Duodenal mucosa (tissue), 2 donors: ENCODE results near the gene MAGEA2.
"Not testable (repeated sequence)": the region's sequence is repeated elsewhere in the genome, so short reads cannot be mapped to it uniquely, and the experiment has no call there.

ENCODE experiments used
- H3K27ac ChIP-seq: one replicate; pipeline ENCODE4 v1.7.0; 2013; ENCODE audit warnings: low read depth, low read length
- H3K27me3 ChIP-seq, 2 donors: one replicate each; pipeline ENCODE4 v1.7.0; 2013; ENCODE audit warnings: low read length in 2 of 2, control low read depth in 1 of 2; ENCODE audit not compliant: insufficient read depth in 2 of 2, control insufficient read depth in 1 of 2
- H3K36me3 ChIP-seq, 2 donors: one replicate each; pipeline ENCODE4 v1.7.0; 2013; ENCODE audit warnings: low read length in 2 of 2, control low read depth in 1 of 2; ENCODE audit not compliant: insufficient read depth in 2 of 2, control insufficient read depth in 1 of 2
- H3K4me1 ChIP-seq, 2 donors: one replicate each; pipeline ENCODE4 v1.7.0; 2013; ENCODE audit warnings: low read length in 2 of 2, control low read depth in 1 of 2; ENCODE audit not compliant: insufficient read depth in 2 of 2, control insufficient read depth in 1 of 2
- H3K4me3 ChIP-seq, 2 donors: one replicate each; pipeline ENCODE4 v1.7.0; 2013; ENCODE audit warnings: low read length in 2 of 2, low read depth in 1 of 2
- H3K9ac ChIP-seq, 2 donors: one replicate each; pipeline ENCODE4 v1.7.0; 2013; ENCODE audit warnings: low read length in 2 of 2, low read depth in 1 of 2
- H3K9me3 ChIP-seq, 2 donors: one replicate each; pipeline ENCODE4 v1.7.0; 2013; ENCODE audit warnings: low read length in 2 of 2, control low read depth in 1 of 2; ENCODE audit not compliant: control insufficient read depth in 1 of 2

MAGEA2 gene

GRCh38 chrX:152736528-152736927, 17.1 kb downstream of the MAGEA2 start:
- not testable (repeated sequence) for H3K27ac ChIP-seq, H3K36me3 ChIP-seq, H3K9ac ChIP-seq, H3K27me3 ChIP-seq, H3K4me3 ChIP-seq, H3K9me3 ChIP-seq, H3K4me1 ChIP-seq

GRCh38 chrX:152735860-152736511, 17.7 kb downstream of the MAGEA2 start:
- H3K4me1 ChIP-seq: no peaks in the 10 kb centered on the region
- H3K27ac ChIP-seq: no peak overlapping the region
- H3K4me3 ChIP-seq: no peak overlapping the region
- H3K9ac ChIP-seq: no peak overlapping the region
- no peaks in the 10 kb centered on the region for H3K27me3 ChIP-seq
- H3K9me3 ChIP-seq: no peaks in the 10 kb centered on the region
- H3K36me3 ChIP-seq: no peaks in the 10 kb centered on the region

GRCh38 chrX:152735101-152735500, 18.5 kb downstream of the MAGEA2 start:
- no peak overlapping the region for H3K4me3 ChIP-seq
- H3K27me3 ChIP-seq: no peaks in the 10 kb centered on the region
- no peak overlapping the region for H3K27ac ChIP-seq
- no peaks in the 10 kb centered on the region for H3K36me3 ChIP-seq
- H3K4me1 ChIP-seq: no peaks in the 10 kb centered on the region
- no peaks in the 10 kb centered on the region for H3K9me3 ChIP-seq
- H3K9ac ChIP-seq: no peak overlapping the region

GRCh38 chrX:152734143-152734858, 19.3 kb downstream of the MAGEA2 start:
- H3K9me3 ChIP-seq, H3K9ac ChIP-seq, H3K27me3 ChIP-seq, H3K4me3 ChIP-seq, H3K36me3 ChIP-seq, H3K27ac ChIP-seq, H3K4me1 ChIP-seq: not testable (repeated sequence)

DNA sequence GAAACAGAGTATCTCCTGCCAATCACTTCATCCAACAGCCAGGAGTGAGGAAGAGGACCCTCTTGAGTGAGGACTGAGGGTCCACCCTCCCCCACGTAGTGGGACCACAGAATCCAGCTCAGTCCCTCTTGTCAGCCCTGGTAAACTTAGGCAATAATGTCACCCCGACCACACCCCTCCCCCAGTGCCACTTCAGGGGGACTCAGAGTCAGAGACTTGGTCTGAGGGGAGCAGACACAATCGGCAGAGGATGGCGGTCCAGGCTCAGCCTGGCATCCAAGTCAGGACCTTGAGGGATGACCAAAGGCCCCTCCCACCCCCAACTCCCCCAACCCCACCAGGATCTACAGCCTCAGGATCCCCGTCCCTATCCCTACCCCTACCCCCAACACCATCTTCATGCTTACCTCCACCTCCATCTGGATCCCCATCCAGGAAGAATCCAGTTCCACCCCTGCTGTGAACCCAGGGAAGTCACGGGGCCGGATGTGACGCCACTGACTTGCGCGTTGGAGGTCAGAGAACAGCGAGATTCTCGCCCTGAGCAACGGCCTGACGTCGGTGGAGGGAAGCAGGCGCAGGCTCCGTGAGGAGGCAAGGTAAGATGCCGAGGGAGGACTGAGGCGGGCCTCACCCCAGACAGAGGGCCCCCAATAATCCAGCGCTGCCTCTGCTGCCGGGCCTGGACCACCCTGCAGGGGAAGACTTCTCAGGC, 20.2 kb downstream of the MAGEA2 start, which contains the start of the genes CSAG1 and MAGEA12:
Gene CSAG1 (minus strand): TSS at position 461 of the 715 bp plus-strand sequence. CDS start 1,261 bp downstream, outside the sequence.
Gene MAGEA12 (plus strand): TSS at position 497 of the 715 bp plus-strand sequence. CDS start 2,405 bp downstream, outside the sequence.
- H3K27me3 ChIP-seq: no peaks in the 10 kb centered on the region
- no peaks in the 10 kb centered on the region for H3K9me3 ChIP-seq
- no peak within 1 kb of the TSS for H3K4me3 ChIP-seq
- no peaks in the 10 kb centered on the region for H3K4me1 ChIP-seq
- H3K9ac ChIP-seq: no peak within 1 kb of the TSS
- H3K27ac ChIP-seq: no peak within 1 kb of the TSS
- H3K36me3 ChIP-seq: no peaks in the 10 kb centered on the region

- H3K4me3 ChIP-seq: no peak overlapping the region
- H3K27me3 ChIP-seq: no peaks in the 10 kb centered on the region
- H3K4me1 ChIP-seq: no peaks in the 10 kb centered on the region
- H3K9ac ChIP-seq: no peak overlapping the region
- H3K9me3 ChIP-seq: no peaks in the 10 kb centered on the region
- no peak overlapping the region for H3K27ac ChIP-seq
- H3K36me3 ChIP-seq: no peaks in the 10 kb centered on the region
These were observed 28.2 kb downstream of the MAGEA2 start for GRCh38 chrX:152725409-152725808.

DNA sequence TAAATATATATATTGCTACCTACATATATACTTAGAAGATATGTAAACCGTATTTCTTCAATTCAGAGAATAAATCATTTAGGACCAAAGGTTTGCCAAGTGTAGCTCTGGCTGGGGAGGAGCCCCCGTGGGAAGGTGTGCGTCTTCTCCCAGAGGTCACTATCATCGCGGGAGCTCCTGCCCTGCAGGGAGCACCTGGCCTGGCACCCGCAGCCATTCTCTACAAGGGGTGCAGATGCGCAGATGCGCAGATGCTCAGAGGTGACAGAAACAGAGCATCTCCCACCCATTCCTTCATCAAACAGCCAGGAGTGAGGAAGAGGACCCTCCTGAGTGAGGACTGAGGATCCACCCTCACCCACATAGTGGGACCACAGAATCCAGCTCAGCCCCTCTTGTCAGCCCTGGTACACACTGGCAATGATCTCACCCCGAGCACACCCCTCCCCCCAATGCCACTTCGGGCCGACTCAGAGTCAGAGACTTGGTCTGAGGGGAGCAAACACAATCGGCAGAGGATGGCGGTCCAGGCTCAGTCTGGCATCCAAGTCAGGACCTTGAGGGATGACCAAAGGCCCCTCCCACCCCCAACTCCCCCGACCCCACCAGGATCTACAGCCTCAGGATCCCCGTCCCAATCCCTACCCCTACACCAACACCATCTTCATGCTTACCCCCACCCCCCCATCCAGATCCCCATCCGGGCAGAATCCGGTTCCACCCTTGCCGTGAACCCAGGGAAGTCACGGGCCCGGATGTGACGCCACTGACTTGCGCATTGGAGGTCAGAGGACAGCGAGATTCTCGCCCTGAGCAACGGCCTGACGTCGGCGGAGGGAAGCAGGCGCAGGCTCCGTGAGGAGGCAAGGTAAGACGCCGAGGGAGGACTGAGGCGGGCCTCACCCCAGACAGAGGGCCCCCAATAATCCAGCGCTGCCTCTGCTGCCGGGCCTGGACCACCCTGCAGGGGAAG, 39.5 kb downstream of the MAGEA2 start, which contains the start of gene MAGEA2B:
Gene MAGEA2B (plus strand): TSS at position 814 of the 973 bp plus-strand sequence. CDS start 2,479 bp downstream, outside the sequence.
- not testable (repeated sequence) for H3K27me3 ChIP-seq, H3K4me1 ChIP-seq, H3K9me3 ChIP-seq, H3K36me3 ChIP-seq, H3K9ac ChIP-seq, H3K27ac ChIP-seq, H3K4me3 ChIP-seq

DNA sequence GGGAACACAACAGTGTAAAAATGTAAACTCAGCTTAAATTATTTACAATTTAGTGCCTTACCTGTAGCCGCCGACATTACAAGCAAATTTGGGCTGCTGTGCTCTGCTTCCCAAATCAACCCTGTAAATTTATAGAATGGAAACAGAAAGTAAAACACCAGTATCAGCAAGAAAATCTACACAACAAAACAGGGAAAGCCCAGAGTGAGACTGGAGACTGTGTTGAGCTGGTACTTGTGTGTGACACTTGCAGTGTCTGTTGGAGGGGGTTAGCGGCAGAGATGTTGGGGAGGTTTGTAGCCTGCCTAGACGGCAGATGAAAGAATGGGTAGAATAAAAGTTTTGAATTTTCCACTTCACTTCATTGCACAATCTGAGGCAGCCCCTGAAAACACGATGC, 40.4 kb downstream of the MAGEA2 start:
- not testable (repeated sequence) for H3K9ac ChIP-seq, H3K27ac ChIP-seq, H3K36me3 ChIP-seq, H3K27me3 ChIP-seq, H3K4me1 ChIP-seq, H3K4me3 ChIP-seq, H3K9me3 ChIP-seq

GRCh38 chrX:152709173-152709572, 44.5 kb downstream of the MAGEA2 start, which contains the start of gene CSAG2:
Gene CSAG2 (minus strand): TSS chrX:152709273. CDS start chrX:152709112, 161 bp downstream.
- not testable (repeated sequence) for H3K4me3 ChIP-seq, H3K36me3 ChIP-seq, H3K9ac ChIP-seq, H3K4me1 ChIP-seq, H3K27me3 ChIP-seq, H3K9me3 ChIP-seq, H3K27ac ChIP-seq
